Stimulated activated effector memory CD8-positive, alpha-beta T cell treated with anti-CD3 and anti-CD28 coated beads, Interleukin-12 subunit alpha, Interleukin-12 subunit beta, amount 100 ng/mL, for 72 hours (primary cell): ENCODE measurements around the gene HAP1.
"Not testable (repeated sequence)": the region's sequence is repeated elsewhere in the genome, so short reads cannot be mapped to it uniquely, and the experiment has no call there.

Source experiments
- ATAC-seq: fragments of 150-1000 bp; cut with Tn5 transposase; 2 replicates; pipeline ENCODE4 v1.10.0; 2021
- DNase-seq, 2 donors: peaks; one replicate each; pipeline ENCODE4 v3.0.0; 2021 to 2022; ENCODE audit warnings: low spot score in 2 of 2
- H3K27ac Mint-ChIP-seq: one replicate; pipeline ENCODE4 v1.8.0; 2022; ENCODE audit warnings: mild to moderate bottlenecking, mixed read lengths
- H3K36me3 Mint-ChIP-seq: one replicate; pipeline ENCODE4 v1.8.0; 2022; ENCODE audit warnings: mild to moderate bottlenecking, mixed read lengths
- H3K4me1 Mint-ChIP-seq: one replicate; pipeline ENCODE4 v1.8.0; 2022; ENCODE audit warnings: mixed read lengths
- H3K4me3 Mint-ChIP-seq: one replicate; pipeline ENCODE4 v1.8.0; 2022; ENCODE audit warnings: mild to moderate bottlenecking, mixed read lengths
- H3K9me3 Mint-ChIP-seq: one replicate; pipeline ENCODE4 v1.8.0; 2022; ENCODE audit warnings: mixed read lengths

Gene HAP1

GRCh38 chr17:41734139-41734948 is at the start of gene HAP1:
Gene HAP1 (minus strand): TSS chr17:41734643. CDS start chr17:41734634, 9 bp downstream.
- Mint-ChIP-seq H3K4me1 (peaks cover 15% of the 10 kb centered on the region), H3K4me3 (peak within 1 kb of the TSS; percentile 34), H3K27ac (no peak within 1 kb of the TSS), H3K36me3 (no peaks in the 10 kb centered on the region), H3K9me3 (no peaks in the 10 kb centered on the region)
- peak in 1 of 2 donors; percentile 52 for DNase-seq
- ATAC-seq: peak; percentile 16

- Mint-ChIP-seq H3K36me3 (no peaks in the 10 kb centered on the region), H3K27ac (peak overlapping the region; percentile 63), H3K9me3 (no peaks in the 10 kb centered on the region), H3K4me3 (no peak overlapping the region), H3K4me1 (peaks cover 24% of the 10 kb centered on the region)
- no peak for ATAC-seq
- DNase-seq: no peak
Measured at GRCh38 chr17:41782142-41782541, 47.7 kb upstream of the HAP1 start.

- H3K4me1 Mint-ChIP-seq: peaks cover 24% of the 10 kb centered on the region
- no peaks in the 10 kb centered on the region for H3K9me3 Mint-ChIP-seq
- H3K27ac Mint-ChIP-seq: peak overlapping the region; percentile 63
- H3K36me3 Mint-ChIP-seq: no peaks in the 10 kb centered on the region
- no peak for ATAC-seq
- no peak for DNase-seq
- H3K4me3 Mint-ChIP-seq: no peak overlapping the region
Measured at GRCh38 chr17:41781404-41782110, 47.1 kb upstream of the HAP1 start.

GRCh38 chr17:41779954-41780353 is 45.5 kb upstream of the HAP1 start:
- peaks cover 15% of the 10 kb centered on the region for H3K4me1 Mint-ChIP-seq
- H3K27ac Mint-ChIP-seq: no peak overlapping the region
- no peaks in the 10 kb centered on the region for H3K9me3 Mint-ChIP-seq
- no peaks in the 10 kb centered on the region for H3K36me3 Mint-ChIP-seq
- no peak overlapping the region for H3K4me3 Mint-ChIP-seq
- no peak for ATAC-seq
- DNase-seq: no peak

- ATAC-seq (no peak), DNase-seq (no peak)
- no peak overlapping the region for H3K27ac Mint-ChIP-seq
- H3K4me3 Mint-ChIP-seq: no peak overlapping the region
- H3K36me3 Mint-ChIP-seq: no peaks in the 10 kb centered on the region
- H3K9me3 Mint-ChIP-seq: no peaks in the 10 kb centered on the region
- peaks cover 7% of the 10 kb centered on the region for H3K4me1 Mint-ChIP-seq
Measured at GRCh38 chr17:41777574-41778188, 43.2 kb upstream of the HAP1 start.

GRCh38 chr17:41777157-41777573 is 42.7 kb upstream of the HAP1 start:
- H3K4me1 Mint-ChIP-seq: peaks cover 7% of the 10 kb centered on the region
- no peak overlapping the region for H3K4me3 Mint-ChIP-seq
- ATAC-seq (peak; percentile 20), DNase-seq (no peak)
- H3K36me3 Mint-ChIP-seq: no peaks in the 10 kb centered on the region
- H3K9me3 Mint-ChIP-seq: no peaks in the 10 kb centered on the region
- no peak overlapping the region for H3K27ac Mint-ChIP-seq

GRCh38 chr17:41776262-41776900 is 41.9 kb upstream of the HAP1 start:
- H3K36me3 Mint-ChIP-seq, H3K27ac Mint-ChIP-seq: not testable (repeated sequence)

GRCh38 chr17:41775394-41776226 is 41.2 kb upstream of the HAP1 start:
- no peak overlapping the region for H3K27ac Mint-ChIP-seq
- no peak overlapping the region for H3K4me3 Mint-ChIP-seq
- no peaks in the 10 kb centered on the region for H3K9me3 Mint-ChIP-seq
- DNase-seq: no peak
- no peaks in the 10 kb centered on the region for H3K36me3 Mint-ChIP-seq
- ATAC-seq: no peak
- peaks cover 5% of the 10 kb centered on the region for H3K4me1 Mint-ChIP-seq

More at GRCh38 chr17:41776262-41776900, 41.9 kb upstream of the HAP1 start:
- DNase-seq, H3K4me1 Mint-ChIP-seq, H3K4me3 Mint-ChIP-seq, ATAC-seq, H3K9me3 Mint-ChIP-seq: not testable (repeated sequence)

- no peak for ATAC-seq
- H3K4me1 Mint-ChIP-seq: peaks cover 5% of the 10 kb centered on the region
- no peak overlapping the region for H3K4me3 Mint-ChIP-seq
- no peaks in the 10 kb centered on the region for H3K9me3 Mint-ChIP-seq
- H3K27ac Mint-ChIP-seq: no peak overlapping the region
- no peaks in the 10 kb centered on the region for H3K36me3 Mint-ChIP-seq
- no peak for DNase-seq
Measured at GRCh38 chr17:41773731-41774193, 39.3 kb upstream of the HAP1 start.

GRCh38 chr17:41773190-41773588 is 38.7 kb upstream of the HAP1 start:
- peaks cover 5% of the 10 kb centered on the region for H3K4me1 Mint-ChIP-seq
- no peaks in the 10 kb centered on the region for H3K9me3 Mint-ChIP-seq
- H3K4me3 Mint-ChIP-seq: no peak overlapping the region
- no peak overlapping the region for H3K27ac Mint-ChIP-seq
- ATAC-seq: no peak
- no peak for DNase-seq
- no peaks in the 10 kb centered on the region for H3K36me3 Mint-ChIP-seq

- Mint-ChIP-seq H3K4me3 (no peak overlapping the region), H3K4me1 (peaks cover 5% of the 10 kb centered on the region), H3K36me3 (no peaks in the 10 kb centered on the region), H3K9me3 (no peaks in the 10 kb centered on the region), H3K27ac (no peak overlapping the region)
- ATAC-seq: no peak
- DNase-seq: no peak
Measured at GRCh38 chr17:41772586-41773189, 38.2 kb upstream of the HAP1 start.

GRCh38 chr17:41772218-41772585 is 37.8 kb upstream of the HAP1 start:
- no peak for DNase-seq

GRCh38 chr17:41771389-41772206 is 37.2 kb upstream of the HAP1 start:
- DNase-seq (no peak), ATAC-seq (no peak)
- Mint-ChIP-seq H3K4me3 (no peak overlapping the region), H3K4me1 (peaks cover 5% of the 10 kb centered on the region), H3K9me3 (no peaks in the 10 kb centered on the region), H3K27ac (peak overlapping the region; percentile 87), H3K36me3 (no peaks in the 10 kb centered on the region)

More at GRCh38 chr17:41772218-41772585, 37.8 kb upstream of the HAP1 start:
- no peak overlapping the region for H3K4me3 Mint-ChIP-seq
- no peak overlapping the region for H3K27ac Mint-ChIP-seq
- H3K36me3 Mint-ChIP-seq: no peaks in the 10 kb centered on the region
- no peak for ATAC-seq
- H3K4me1 Mint-ChIP-seq: peaks cover 5% of the 10 kb centered on the region
- no peaks in the 10 kb centered on the region for H3K9me3 Mint-ChIP-seq
